Caco-2 (cell line): ENCODE results near the gene COG7. TPM values are rescaled to one million over a fixed set of nuclear protein-coding genes. Genes with fewer than 3 reads are reported as not detected.

Experiments
- BruUV-seq: library from RNA; stranded (reverse); fragments of 400-500 nt; replicated peaks from 2 replicates; lab custom pipeline; 2021; lab: Mats Ljungman, UMichigan
- CTCF ChIA-PET: fragments of 300-600 bp; sonication (Branson Sonifier 250); formaldehyde crosslinking; loops from one replicate; lab custom pipeline; 2022; ENCODE audit warnings: antibody characterized with exemption; lab: Charles Lee
- POLR2A ChIA-PET: fragments of 300-600 bp; sonication (Branson Sonifier 250); formaldehyde crosslinking; loops from one replicate; lab custom pipeline; 2022; ENCODE audit warnings: antibody characterized with exemption; lab: Charles Lee
- DNase-seq, 2 experiments: peaks; one replicate each; pipeline versions ENCODE4 v3.0.0 to v3.0.0-alpha.2; 2020 to 2022
- H3K27me3 ChIP-seq: replicated peaks from 2 replicates; pipeline ENCODE4 v1.6.0; 2011; ENCODE audit warnings: low read length; ENCODE audit not compliant: control insufficient read depth, insufficient read depth
- H3K36me3 ChIP-seq: 2 replicates; pipeline ENCODE4 v1.5.1; 2011; ENCODE audit warnings: low read length; ENCODE audit not compliant: control insufficient read depth, insufficient read depth
- H3K4me1 ChIP-seq: fragments of 250-450 bp; sonication (Bioruptor Pico); 2 replicates; pipeline ENCODE4 v1.5.1; 2020; ENCODE audit warnings: mild to moderate bottlenecking
- H3K4me3 ChIP-seq: 2 replicates; pipeline ENCODE4 v1.5.1; 2011; ENCODE audit warnings: low read depth, mild to moderate bottlenecking, control low read depth, low read length
- H3K9me3 ChIP-seq: fragments of 250-450 bp; sonication (Bioruptor Pico); 2 replicates; pipeline ENCODE4 v1.5.1; 2020; ENCODE audit warnings: mild to moderate bottlenecking, moderate library complexity
- H3K27ac Mint-ChIP-seq: one replicate; pipeline ENCODE4 v1.8.0; 2022; ENCODE audit warnings: mixed read lengths; ENCODE audit not compliant: unreplicated experiment
- H3K27me3 Mint-ChIP-seq: one replicate; pipeline ENCODE4 v1.8.0; 2022; ENCODE audit warnings: mixed read lengths; ENCODE audit not compliant: insufficient read depth, unreplicated experiment
- H3K36me3 Mint-ChIP-seq: one replicate; pipeline ENCODE4 v1.8.0; 2022; ENCODE audit warnings: mild to moderate bottlenecking, mixed read lengths; ENCODE audit not compliant: insufficient read depth, unreplicated experiment
- H3K4me1 Mint-ChIP-seq: one replicate; pipeline ENCODE4 v1.8.0; 2022; ENCODE audit warnings: low read depth, mixed read lengths; ENCODE audit not compliant: unreplicated experiment
- H3K4me3 Mint-ChIP-seq: one replicate; pipeline ENCODE4 v1.8.0; 2022; ENCODE audit warnings: mild to moderate bottlenecking, moderate library complexity, mixed read lengths; ENCODE audit not compliant: unreplicated experiment
- H3K9me3 Mint-ChIP-seq: one replicate; pipeline ENCODE4 v1.8.0; 2022; ENCODE audit warnings: mixed read lengths; ENCODE audit not compliant: unreplicated experiment
- intact Hi-C: fragments of 100-400 bp; cut with micrococcal nuclease; formaldehyde crosslinking; loops from one replicate; pipeline ENCODE4 v1.10.0; 2022; ENCODE audit not compliant: unreplicated experiment
- total RNA-seq: library from RNA; stranded (reverse); gene quantifications from 2 replicates; pipeline ENCODE4 v1.2.3, GENCODE V29; 2022
- TF ChIP-seq, protein P1 (sequence below), 2 experiments: fragments of 200-600 bp in 1 of 2; IDR thresholded peaks; 1 replicate in 1 of 2; 2 replicates in 1 of 2; pipeline versions ENCODE4 v1.5.1 to v1.8.0; 2011 to 2022; ENCODE audit warnings: antibody characterized with exemption in 1 of 2, control low read depth in 1 of 2, inconsistent platforms in 1 of 2, low read depth in 1 of 2, low read length in 1 of 2, mild to moderate bottlenecking in 1 of 2, moderate library complexity in 1 of 2; ENCODE audit not compliant: insufficient read depth in 1 of 2, severe bottlenecking in 1 of 2, unreplicated experiment in 1 of 2

Gene COG7
- total RNA-seq, 1 experiment from 2014 or later: 12.4 TPM

- H3K4me3 ChIP-seq: no peak overlapping the region
- Mint-ChIP-seq H3K27me3 (no peaks in the 10 kb centered on the region), H3K4me3 (no peak overlapping the region), H3K4me1 (no peaks in the 10 kb centered on the region), H3K36me3 (peaks cover 10% of the 10 kb centered on the region), H3K27ac (no peak overlapping the region), H3K9me3 (no peaks in the 10 kb centered on the region)
- no peaks in the 10 kb centered on the region for H3K27me3 ChIP-seq
- H3K36me3 ChIP-seq: no peaks in the 10 kb centered on the region
- no peaks in the 10 kb centered on the region for H3K4me1 ChIP-seq
- BruUV-seq: no TSS peak
- ChIA-PET CTCF (no interaction called here), POLR2A (no interaction called here)
- intact Hi-C loops: no loop called here
- no peak for DNase-seq
- TF ChIP-seq, protein P1, sequence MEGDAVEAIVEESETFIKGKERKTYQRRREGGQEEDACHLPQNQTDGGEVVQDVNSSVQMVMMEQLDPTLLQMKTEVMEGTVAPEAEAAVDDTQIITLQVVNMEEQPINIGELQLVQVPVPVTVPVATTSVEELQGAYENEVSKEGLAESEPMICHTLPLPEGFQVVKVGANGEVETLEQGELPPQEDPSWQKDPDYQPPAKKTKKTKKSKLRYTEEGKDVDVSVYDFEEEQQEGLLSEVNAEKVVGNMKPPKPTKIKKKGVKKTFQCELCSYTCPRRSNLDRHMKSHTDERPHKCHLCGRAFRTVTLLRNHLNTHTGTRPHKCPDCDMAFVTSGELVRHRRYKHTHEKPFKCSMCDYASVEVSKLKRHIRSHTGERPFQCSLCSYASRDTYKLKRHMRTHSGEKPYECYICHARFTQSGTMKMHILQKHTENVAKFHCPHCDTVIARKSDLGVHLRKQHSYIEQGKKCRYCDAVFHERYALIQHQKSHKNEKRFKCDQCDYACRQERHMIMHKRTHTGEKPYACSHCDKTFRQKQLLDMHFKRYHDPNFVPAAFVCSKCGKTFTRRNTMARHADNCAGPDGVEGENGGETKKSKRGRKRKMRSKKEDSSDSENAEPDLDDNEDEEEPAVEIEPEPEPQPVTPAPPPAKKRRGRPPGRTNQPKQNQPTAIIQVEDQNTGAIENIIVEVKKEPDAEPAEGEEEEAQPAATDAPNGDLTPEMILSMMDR (IDR thresholded peaks at IDR 0.05; ENCODE audit: insufficient read depth in 1 of 2, low read depth in 1 of 2, low read length in 1 of 2, severe bottlenecking in 1 of 2, unreplicated experiment in 1 of 2): no peak
- H3K9me3 ChIP-seq: no peaks in the 10 kb centered on the region
These were observed 53.8 kb downstream of the COG7 start for GRCh38 chr16:23398987-23399805.

- no peak overlapping the region for H3K4me3 ChIP-seq
- Mint-ChIP-seq H3K27ac (no peak overlapping the region), H3K4me3 (no peak overlapping the region), H3K27me3 (no peaks in the 10 kb centered on the region), H3K9me3 (no peaks in the 10 kb centered on the region), H3K4me1 (no peaks in the 10 kb centered on the region), H3K36me3 (peaks cover 10% of the 10 kb centered on the region)
- CTCF ChIA-PET: no interaction called here
- no peak for DNase-seq
- no TSS peak for BruUV-seq
- H3K27me3 ChIP-seq: no peaks in the 10 kb centered on the region
- no peaks in the 10 kb centered on the region for H3K36me3 ChIP-seq
- intact Hi-C loops: no loop called here
- H3K9me3 ChIP-seq: no peaks in the 10 kb centered on the region
- H3K4me1 ChIP-seq: no peaks in the 10 kb centered on the region
- TF ChIP-seq, protein P1 (IDR thresholded peaks at IDR 0.05; ENCODE audit: insufficient read depth in 1 of 2, low read depth in 1 of 2, low read length in 1 of 2, severe bottlenecking in 1 of 2, unreplicated experiment in 1 of 2): no peak
- POLR2A ChIA-PET: no interaction called here
These were observed 55.5 kb downstream of the COG7 start for GRCh38 chr16:23397464-23397863.

- TF ChIP-seq, protein P1 (IDR thresholded peaks at IDR 0.05; ENCODE audit: insufficient read depth in 1 of 2, low read depth in 1 of 2, low read length in 1 of 2, severe bottlenecking in 1 of 2, unreplicated experiment in 1 of 2): no peak
- no TSS peak for BruUV-seq
- POLR2A ChIA-PET: no interaction called here
- CTCF ChIA-PET: interaction anchor here (0.5 kb wide), 1 partner anchor 214 kb away, joined by 5 read pairs; no protein-coding TSS in a partner anchor
- Histone ChIP-seq H3K4me1 (no peaks in the 10 kb centered on the region), H3K9me3 (no peaks in the 10 kb centered on the region), H3K36me3 (no peaks in the 10 kb centered on the region), H3K27me3 (no peaks in the 10 kb centered on the region), H3K4me3 (no peak overlapping the region)
- Mint-ChIP-seq H3K27ac (no peak overlapping the region), H3K4me3 (no peak overlapping the region), H3K9me3 (no peaks in the 10 kb centered on the region), H3K27me3 (no peaks in the 10 kb centered on the region), H3K36me3 (peaks cover 10% of the 10 kb centered on the region), H3K4me1 (no peaks in the 10 kb centered on the region)
- intact Hi-C loops: no loop called here
- no peak for DNase-seq
These were observed 57.3 kb downstream of the COG7 start for GRCh38 chr16:23395732-23396131.
